Hepatocyte (in vitro differentiated cells): ENCODE data around the gene TSPY1. TPM values are rescaled to one million over a fixed set of nuclear protein-coding genes. Genes with fewer than 3 reads are reported as not detected.
"Not testable (repeated sequence)": the region's sequence is repeated elsewhere in the genome, so short reads cannot be mapped to it uniquely, and the experiment has no call there.

Experiments
- DNase-seq: peaks from one replicate; pipeline ENCODE4 v3.0.0-alpha.2; 2016; ENCODE audit warnings: low spot score
- H2AFZ ChIP-seq: fragments of 200-600 bp; sonication (generic); 2 replicates; pipeline ENCODE4 v1.6.0; 2016; ENCODE audit warnings: antibody characterized with exemption, mild to moderate bottlenecking
- H3K27ac ChIP-seq: fragments of 200-600 bp; sonication (generic); 2 replicates; pipeline ENCODE4 v1.5.1; 2016; ENCODE audit warnings: mild to moderate bottlenecking
- H3K27me3 ChIP-seq: fragments of 200-600 bp; sonication (generic); 2 replicates; pipeline ENCODE4 v1.6.1; 2016
- H3K36me3 ChIP-seq: fragments of 200-600 bp; sonication (generic); replicated peaks from 2 replicates; pipeline ENCODE4 v1.5.1; 2016; ENCODE audit warnings: low read depth; ENCODE audit not compliant: insufficient read depth
- H3K4me1 ChIP-seq: fragments of 200-600 bp; sonication (generic); 2 replicates; pipeline ENCODE4 v1.5.1; 2016; ENCODE audit warnings: mild to moderate bottlenecking, moderate library complexity; ENCODE audit not compliant: insufficient read depth
- H3K4me2 ChIP-seq: fragments of 200-600 bp; sonication (generic); 2 replicates; pipeline ENCODE4 v1.6.0; 2016
- H3K4me3 ChIP-seq: fragments of 200-600 bp; sonication (generic); 2 replicates; pipeline ENCODE4 v1.5.1; 2016; ENCODE audit warnings: mild to moderate bottlenecking
- H3K79me2 ChIP-seq: fragments of 200-600 bp; sonication (generic); 2 replicates; pipeline ENCODE4 v1.6.0; 2017; ENCODE audit warnings: mild to moderate bottlenecking
- H3K9me2 ChIP-seq: fragments of 200-600 bp; sonication (generic); replicated peaks from 2 replicates; pipeline ENCODE4 v1.6.0; 2017; ENCODE audit warnings: mild to moderate bottlenecking; ENCODE audit not compliant: insufficient read depth
- H3K9me3 ChIP-seq: fragments of 200-600 bp; sonication (generic); 2 replicates; pipeline ENCODE4 v1.5.1; 2016; ENCODE audit warnings: low read depth, mild to moderate bottlenecking
- H4K20me1 ChIP-seq: fragments of 200-600 bp; sonication (generic); 2 replicates; pipeline ENCODE4 v1.6.0; 2016; ENCODE audit warnings: mild to moderate bottlenecking; ENCODE audit not compliant: insufficient read depth, poor library complexity, severe bottlenecking
- WGBS: methylation state at CpG from one replicate; pipeline ENCODE4 v1.1.6; 2016; ENCODE audit warnings: low lambda C conversion rate; ENCODE audit errors: missing lambda C conversion rate; 5-methylcytosine and 5-hydroxymethylcytosine counted together
- polyA plus RNA-seq: library from polyadenylated mRNA; unstranded; fragments of >200 nt; fragmentation: Nextera tagmentation; extraction: Ambion mirVana; gene quantifications from 2 replicates; pipeline ENCODE4 v1.2.1, GENCODE V29; 2016
- total RNA-seq: library from RNA; depleted of rRNA; stranded (reverse); fragments of >200 nt; gene quantifications from 2 replicates; pipeline ENCODE4 v1.2.3, GENCODE V29; 2014

TSPY1 gene, protein sequence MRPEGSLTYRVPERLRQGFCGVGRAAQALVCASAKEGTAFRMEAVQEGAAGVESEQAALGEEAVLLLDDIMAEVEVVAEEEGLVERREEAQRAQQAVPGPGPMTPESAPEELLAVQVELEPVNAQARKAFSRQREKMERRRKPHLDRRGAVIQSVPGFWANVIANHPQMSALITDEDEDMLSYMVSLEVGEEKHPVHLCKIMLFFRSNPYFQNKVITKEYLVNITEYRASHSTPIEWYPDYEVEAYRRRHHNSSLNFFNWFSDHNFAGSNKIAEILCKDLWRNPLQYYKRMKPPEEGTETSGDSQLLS
- total RNA-seq = not detected in 2 replicates
- polyA plus RNA-seq = not detected in 2 replicates

DNA sequence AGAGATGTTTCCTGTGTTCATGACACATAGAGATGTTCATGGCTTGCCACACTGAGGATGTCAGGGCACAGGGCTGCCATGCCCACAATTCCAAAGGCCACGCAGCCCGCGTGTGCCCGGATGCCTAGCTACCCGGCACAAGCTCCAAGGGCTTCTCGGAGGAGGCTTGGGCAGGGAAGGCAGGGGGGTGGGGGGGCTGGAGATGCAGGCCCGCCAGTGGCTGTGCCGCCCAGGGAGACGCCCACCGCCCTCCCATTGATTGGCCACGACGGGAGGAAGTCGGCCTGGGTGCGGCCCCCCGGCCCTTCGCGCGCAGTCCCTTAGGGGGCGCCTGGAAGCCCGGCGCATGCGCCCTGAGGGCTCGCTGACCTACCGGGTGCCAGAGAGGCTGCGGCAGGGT lies at the start of gene TSPY1:
TSS of gene TSPY1 (plus strand) at position 301 of the 400 bp plus-strand sequence. CDS start at position 347, 46 bp downstream.
- H3K4me1 ChIP-seq, H2AFZ ChIP-seq, H4K20me1 ChIP-seq, H3K4me3 ChIP-seq, DNase-seq, H3K27me3 ChIP-seq, H3K9me2 ChIP-seq, H3K9me3 ChIP-seq, H3K36me3 ChIP-seq, H3K4me2 ChIP-seq, H3K27ac ChIP-seq, H3K79me2 ChIP-seq: not testable (repeated sequence)
- WGBS = no CpG with 5 or more reads among the region's 25 CpGs

DNA sequence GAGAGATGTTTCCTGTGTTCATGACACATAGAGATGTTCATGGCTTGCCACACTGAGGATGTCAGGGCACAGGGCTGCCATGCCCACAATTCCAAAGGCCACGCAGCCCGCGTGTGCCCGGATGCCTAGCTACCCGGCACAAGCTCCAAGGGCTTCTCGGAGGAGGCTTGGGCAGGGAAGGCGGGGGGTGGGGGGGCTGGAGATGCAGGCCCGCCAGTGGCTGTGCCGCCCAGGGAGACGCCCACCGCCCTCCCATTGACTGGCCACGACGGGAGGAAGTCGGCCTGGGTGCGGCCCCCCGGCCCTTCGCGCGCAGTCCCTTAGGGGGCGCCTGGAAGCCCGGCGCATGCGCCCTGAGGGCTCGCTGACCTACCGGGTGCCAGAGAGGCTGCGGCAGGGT lies 20.2 kb downstream of the TSPY1 start, which contains the start of gene TSPY9:
TSS of gene TSPY9 (plus strand) at position 301 of the 400 bp plus-strand sequence. CDS start at position 347, 46 bp downstream.
- not testable (repeated sequence) for DNase-seq, H3K79me2 ChIP-seq, H3K27ac ChIP-seq, H3K9me2 ChIP-seq, H3K27me3 ChIP-seq, H3K9me3 ChIP-seq, H4K20me1 ChIP-seq, H2AFZ ChIP-seq, H3K4me3 ChIP-seq, H3K4me1 ChIP-seq, H3K4me2 ChIP-seq, H3K36me3 ChIP-seq
- WGBS = no CpG with 5 or more reads among the region's 26 CpGs

DNA sequence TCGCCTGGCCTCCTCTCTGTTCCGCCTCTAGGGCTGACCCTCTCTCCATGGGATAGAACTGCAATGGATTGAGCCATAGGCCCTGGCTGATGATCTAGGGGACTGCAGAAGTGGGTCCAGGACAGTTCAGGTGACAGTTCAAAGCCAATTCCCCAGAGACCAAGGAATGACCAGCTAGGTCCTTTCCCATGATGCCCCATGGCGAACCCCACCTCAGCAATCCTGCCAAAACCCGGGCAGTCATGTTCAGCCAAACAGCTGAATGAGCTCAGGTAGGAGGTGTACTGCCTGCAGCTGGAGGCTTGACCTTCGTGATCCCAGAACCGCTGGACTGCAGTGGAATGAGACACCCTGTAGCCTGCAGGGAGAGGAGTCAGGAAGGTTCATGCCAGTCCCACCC lies 37.6 kb downstream of the TSPY1 start:
- H3K9me3 ChIP-seq, H3K4me2 ChIP-seq, H3K4me3 ChIP-seq, H2AFZ ChIP-seq, H3K36me3 ChIP-seq, H3K4me1 ChIP-seq, H3K9me2 ChIP-seq, DNase-seq, H3K79me2 ChIP-seq, H3K27me3 ChIP-seq, H4K20me1 ChIP-seq, H3K27ac ChIP-seq: not testable (repeated sequence)
- WGBS = no CpG with 5 or more reads among the region's 6 CpGs

DNA sequence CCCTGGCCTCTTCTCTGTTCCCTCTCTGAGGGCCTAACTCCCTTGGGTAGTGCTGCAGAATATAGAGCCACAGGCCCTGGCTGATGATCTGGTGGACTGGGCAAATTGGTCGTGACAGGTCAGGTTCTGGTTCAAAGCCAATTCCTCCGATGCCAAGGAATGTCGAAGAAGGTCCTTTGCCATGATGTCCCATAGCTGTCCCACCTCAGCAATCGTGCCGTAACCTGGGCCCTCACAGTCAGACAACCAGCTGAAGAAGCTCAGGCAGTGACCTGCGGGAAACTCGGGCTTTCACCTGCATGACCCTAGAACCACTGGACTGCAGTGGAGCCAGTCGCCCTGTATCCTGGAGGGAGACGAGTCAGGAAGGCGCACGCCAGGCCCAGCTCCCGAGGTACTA lies 49.5 kb downstream of the TSPY1 start:
- not testable (repeated sequence) for H3K4me3 ChIP-seq, H3K4me1 ChIP-seq, H3K4me2 ChIP-seq, H4K20me1 ChIP-seq, DNase-seq, H3K9me2 ChIP-seq, H3K27me3 ChIP-seq, H3K27ac ChIP-seq, H3K36me3 ChIP-seq, H3K9me3 ChIP-seq, H2AFZ ChIP-seq, H3K79me2 ChIP-seq
- no CpG with 5 or more reads among the region's 12 CpGs for WGBS

Other genes starting within 250 kb of the TSPY1 start
- not detected in 2 replicates for gene TSPY4, start 129.5 kb upstream of the TSPY1 start, total RNA-seq
- not detected in 2 replicates for gene TSPY4, start 129.5 kb upstream of the TSPY1 start, polyA plus RNA-seq
- not detected in 2 replicates for gene TSPY8, start 109.2 kb upstream of the TSPY1 start, total RNA-seq
- not detected in 2 replicates for gene TSPY8, start 109.2 kb upstream of the TSPY1 start, polyA plus RNA-seq
- gene TSPY3, start 68.5 kb upstream of the TSPY1 start, total RNA-seq = not detected in 2 replicates
- gene TSPY3, start 68.5 kb upstream of the TSPY1 start, polyA plus RNA-seq = not detected in 2 replicates
- not detected in 2 replicates for gene TSPY9, start 20.3 kb downstream of the TSPY1 start, total RNA-seq
- gene TSPY9, start 20.3 kb downstream of the TSPY1 start, polyA plus RNA-seq = not detected in 2 replicates
- gene TSPY10, start 60.9 kb downstream of the TSPY1 start, total RNA-seq = not detected in 2 replicates
- not detected in 2 replicates for gene TSPY10, start 60.9 kb downstream of the TSPY1 start, polyA plus RNA-seq